GM21737 (cell line): ENCODE results near the gene USP30.
A peak's percentile ranks its signal among the peaks of the same experiment; 100 is the strongest.

Experiments
- ATAC-seq: cut with Tn5 transposase; IDR thresholded peaks from one replicate; pipeline ENCODE4 v1.9.1; 2021; ENCODE audit warnings: mild to moderate bottlenecking, moderate library complexity; ENCODE audit not compliant: unreplicated experiment

The USP30 gene

GRCh38 chr12:109097140-109097434 is 44.7 kb downstream of the USP30 start:
- ATAC-seq, result no peak

- peak; percentile 80 for ATAC-seq
These were observed 45.2 kb downstream of the USP30 start, which contains the start of gene UNG for GRCh38 chr12:109097435-109098182. Gene UNG (plus strand): TSS chr12:109097597. CDS start chr12:109097680, 83 bp downstream.

DNA sequence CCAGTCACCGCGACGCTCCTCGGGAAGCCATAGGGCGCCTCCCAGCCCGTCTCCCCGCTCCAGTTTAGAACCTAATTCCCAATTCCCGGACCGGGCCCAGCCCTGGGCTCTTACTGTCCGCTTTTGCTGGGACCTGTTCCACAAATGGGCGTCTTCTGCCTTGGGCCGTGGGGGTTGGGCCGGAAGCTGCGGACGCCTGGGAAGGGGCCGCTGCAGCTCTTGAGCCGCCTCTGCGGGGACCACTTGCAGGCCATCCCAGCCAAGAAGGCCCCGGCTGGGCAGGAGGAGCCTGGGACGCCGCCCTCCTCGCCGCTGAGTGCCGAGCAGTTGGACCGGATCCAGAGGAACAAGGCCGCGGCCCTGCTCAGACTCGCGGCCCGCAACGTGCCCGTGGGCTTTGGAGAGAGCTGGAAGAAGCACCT is 45.8 kb downstream of the USP30 start:
- ATAC-seq, result peak; percentile 19

GRCh38 chr12:109098651-109099050 is 46.3 kb downstream of the USP30 start:
- no peak for ATAC-seq

GRCh38 chr12:109099431-109100020 is 47.1 kb downstream of the USP30 start:
- no peak for ATAC-seq

DNA sequence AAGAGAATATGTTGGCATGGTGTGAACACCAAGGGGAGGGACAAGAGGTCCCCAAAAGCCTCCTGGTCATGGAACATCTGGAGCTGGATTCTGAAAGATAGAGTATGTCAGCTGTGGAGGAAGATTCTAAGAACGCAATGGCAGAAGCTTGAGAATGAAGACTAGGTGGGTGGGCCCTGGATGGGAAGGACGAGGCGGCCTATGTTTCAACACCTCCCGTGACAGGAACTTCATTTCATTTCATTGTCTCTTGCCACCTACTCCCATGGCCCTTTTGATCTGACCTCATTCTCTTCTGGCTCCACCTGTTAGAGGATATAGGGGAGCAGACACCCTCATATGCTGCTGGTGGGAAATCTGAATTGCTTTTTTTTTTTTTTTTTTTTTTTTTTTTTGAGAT is 48.4 kb downstream of the USP30 start:
- ATAC-seq, result no peak

GRCh38 chr12:109102491-109102890 is 50.1 kb downstream of the USP30 start:
- no peak for ATAC-seq

GRCh38 chr12:109105176-109105575 is 52.8 kb downstream of the USP30 start:
- ATAC-seq, result no peak

DNA sequence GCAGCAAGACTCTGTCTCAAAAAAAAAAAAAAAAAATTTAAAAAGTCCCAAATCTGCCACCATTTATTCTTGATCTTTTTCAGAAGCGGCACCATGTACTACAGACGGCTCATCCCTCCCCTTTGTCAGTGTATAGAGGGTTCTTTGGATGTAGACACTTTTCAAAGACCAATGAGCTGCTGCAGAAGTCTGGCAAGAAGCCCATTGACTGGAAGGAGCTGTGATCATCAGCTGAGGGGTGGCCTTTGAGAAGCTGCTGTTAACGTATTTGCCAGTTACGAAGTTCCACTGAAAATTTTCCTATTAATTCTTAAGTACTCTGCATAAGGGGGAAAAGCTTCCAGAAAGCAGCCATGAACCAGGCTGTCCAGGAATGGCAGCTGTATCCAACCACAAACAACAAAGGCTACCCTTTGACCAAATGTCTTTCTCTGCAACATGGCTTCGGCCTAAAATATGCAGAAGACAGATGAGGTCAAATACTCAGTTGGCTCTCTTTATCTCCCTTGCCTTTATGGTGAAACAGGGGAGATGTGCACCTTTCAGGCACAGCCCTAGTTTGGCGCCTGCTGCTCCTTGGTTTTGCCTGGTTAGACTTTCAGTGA is 57.5 kb downstream of the USP30 start:
- no peak for ATAC-seq

DNA sequence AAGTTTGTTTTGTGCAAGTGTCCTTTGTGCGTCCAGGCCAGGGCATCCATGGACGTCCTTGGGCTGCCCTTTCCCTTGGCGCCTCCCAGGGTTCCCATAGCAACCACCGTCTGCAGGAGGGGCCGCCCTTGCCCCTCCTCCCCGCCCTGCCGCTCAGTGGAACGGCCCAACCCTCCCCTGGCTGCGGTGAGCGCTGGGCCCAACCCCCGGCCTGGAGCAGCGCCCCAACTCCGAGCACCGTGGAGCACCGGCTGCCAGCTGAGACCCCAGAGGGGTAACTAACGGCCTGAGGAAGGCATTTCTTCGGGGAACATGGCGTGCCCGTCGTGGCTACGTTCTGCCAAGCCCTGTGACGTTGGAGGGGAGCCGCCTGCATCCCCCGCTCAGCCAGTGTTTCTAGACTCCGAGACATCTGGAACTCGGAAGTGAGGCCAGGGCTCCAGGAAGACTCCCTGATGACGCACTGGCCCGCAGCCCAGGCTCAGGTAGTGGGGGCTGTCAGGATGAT is 58.7 kb downstream of the USP30 start:
- peak; percentile 49 for ATAC-seq

- ATAC-seq, result no peak
These were observed 60.5 kb downstream of the USP30 start for GRCh38 chr12:109112720-109113465.

- no peak for ATAC-seq
These were observed 61.4 kb downstream of the USP30 start for GRCh38 chr12:109113661-109114321.

- no peak for ATAC-seq
These were observed 62.3 kb downstream of the USP30 start for GRCh38 chr12:109114644-109115043.

- ATAC-seq, result no peak
These were observed 63.0 kb downstream of the USP30 start for GRCh38 chr12:109115404-109115757.

- no peak for ATAC-seq
These were observed 63.6 kb downstream of the USP30 start, which contains the start of gene ACACB for GRCh38 chr12:109115758-109116610. Gene ACACB (plus strand): TSS chr12:109116587. CDS start chr12:109139406, 22,819 bp downstream.

DNA sequence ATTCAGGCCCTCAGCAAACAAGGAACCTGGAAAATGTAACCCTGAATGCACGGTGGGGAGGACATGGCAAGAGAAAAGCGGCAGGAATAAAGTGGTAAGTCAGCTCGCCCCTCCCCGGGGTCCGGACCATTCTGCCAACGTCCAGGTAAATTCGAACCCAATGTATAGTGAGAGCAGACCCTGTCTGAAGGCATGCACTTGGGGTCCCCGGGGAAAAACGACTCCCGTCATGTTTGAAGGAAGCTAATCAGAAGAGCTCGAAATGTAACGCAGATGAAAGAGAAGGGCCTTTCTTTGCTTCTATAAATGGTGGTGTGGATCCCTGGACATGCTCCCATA is 64.2 kb downstream of the USP30 start:
- ATAC-seq, result no peak

- ATAC-seq, result no peak
These were observed 67.7 kb downstream of the USP30 start for GRCh38 chr12:109120095-109120494.

GRCh38 chr12:109120557-109120956 is 68.2 kb downstream of the USP30 start:
- no peak for ATAC-seq

- no peak for ATAC-seq
These were observed 69.0 kb downstream of the USP30 start for GRCh38 chr12:109121346-109121880.
